ENCODE measurements around the gene PTGIS.
"Not testable (repeated sequence)": the region's sequence is repeated elsewhere in the genome, so short reads cannot be mapped to it uniquely, and the experiment has no call there.

Gene PTGIS

DNA sequence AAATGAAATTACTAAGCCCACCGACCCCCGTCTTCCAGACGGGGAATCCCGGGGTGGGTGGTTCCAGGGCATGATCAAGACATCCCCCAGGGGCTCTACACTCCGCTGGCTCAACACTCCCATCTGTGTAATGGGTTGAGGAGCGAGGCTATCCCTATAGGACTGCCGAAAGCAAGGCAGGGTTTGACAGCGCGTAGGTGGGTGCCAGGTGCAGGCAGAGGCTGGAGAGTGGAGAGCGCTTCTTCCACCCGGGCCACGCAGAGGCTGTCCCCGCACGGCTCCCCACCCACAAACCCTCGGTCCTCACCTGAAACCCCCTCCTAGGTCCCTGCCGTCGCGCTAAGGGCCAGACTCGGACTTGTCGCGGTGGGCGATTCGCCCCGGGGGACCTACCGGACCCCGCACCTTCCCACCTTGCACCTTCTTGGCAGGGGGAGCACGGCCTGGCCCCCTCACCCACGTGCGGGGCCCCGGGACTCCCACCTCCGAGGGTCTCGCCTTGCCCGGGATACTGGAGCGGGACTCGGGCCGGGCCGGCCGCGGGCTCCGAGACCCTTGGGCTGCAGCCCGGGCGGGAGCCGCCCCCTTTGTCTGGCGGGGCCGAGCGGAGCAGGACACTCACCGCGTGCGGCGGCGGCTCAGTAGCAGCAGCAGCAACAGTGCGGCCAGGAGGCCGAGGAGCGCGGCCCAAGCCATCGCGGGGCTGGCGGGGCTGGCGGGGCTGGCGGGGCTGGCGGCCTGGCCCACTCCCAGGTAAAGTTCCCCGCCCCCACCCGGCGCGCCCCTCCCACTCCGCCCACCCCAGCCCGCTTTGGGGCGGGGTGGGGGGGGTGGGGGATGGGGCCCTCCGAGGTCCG lies at the start of gene PTGIS:
TSS of gene PTGIS (minus strand) at position 717 of the 857 bp plus-strand sequence. CDS start at position 696, 21 bp downstream.
- DNase-seq: no peak

DNA sequence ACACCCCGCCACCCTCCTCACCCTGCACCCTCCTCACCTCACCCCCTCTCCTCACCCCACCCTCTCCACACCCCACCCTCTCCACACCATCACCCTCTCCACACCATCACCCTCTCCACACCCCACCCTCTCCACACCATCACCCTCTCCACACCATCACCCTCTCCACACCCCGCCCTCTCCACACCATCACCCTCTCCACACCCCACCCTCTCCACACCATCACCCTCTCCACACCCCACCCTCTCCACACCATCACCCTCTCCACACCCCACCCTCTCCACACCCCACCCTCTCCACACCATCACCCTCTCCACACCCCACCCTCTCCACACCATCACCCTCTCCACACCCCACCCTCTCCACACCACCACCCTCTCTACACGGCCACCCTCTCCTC lies 49.5 kb upstream of the PTGIS start:
- DNase-seq: not testable (repeated sequence)

DNA sequence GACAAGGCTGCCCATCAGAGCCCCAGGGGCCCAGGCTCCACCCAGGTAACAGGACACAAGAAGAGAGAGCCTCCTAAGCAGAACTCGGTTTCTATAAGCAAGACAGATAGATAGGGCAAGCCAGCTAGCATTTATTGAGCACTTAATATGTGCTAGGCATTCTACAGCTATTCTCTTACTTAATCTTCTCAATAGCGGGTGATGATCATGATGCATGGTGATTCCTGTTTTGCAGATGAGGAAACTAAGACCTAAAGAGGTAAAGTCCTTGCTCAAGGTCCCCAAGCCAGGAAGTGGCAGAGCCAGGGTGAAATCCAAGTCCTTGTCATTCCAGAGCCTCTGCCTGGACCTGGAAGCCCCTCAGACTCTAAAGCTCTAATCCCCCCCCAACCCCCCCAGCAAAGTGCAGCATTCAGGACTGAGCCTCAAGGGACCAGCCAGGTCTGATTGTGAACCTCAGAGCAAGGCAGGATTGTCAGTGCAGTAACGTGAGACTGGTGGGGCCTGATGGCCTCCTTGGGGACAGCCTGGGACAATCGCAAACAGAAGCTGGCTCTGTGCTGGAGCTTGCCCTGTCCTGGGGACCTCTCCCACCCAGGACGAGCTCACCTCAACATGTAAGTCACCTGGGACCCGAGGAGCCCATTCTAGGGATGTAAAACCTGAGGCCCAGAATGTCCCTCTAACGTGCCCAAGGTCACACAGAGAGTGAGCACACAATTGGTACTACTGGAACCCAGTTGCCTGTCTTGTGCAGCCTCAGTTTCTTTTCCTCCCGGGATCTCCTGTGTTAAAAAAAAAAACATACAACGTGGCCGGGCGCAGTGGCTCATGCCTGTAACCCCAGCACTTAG lies 48.4 kb upstream of the PTGIS start:
- no peak for DNase-seq

- DNase-seq: no peak
Measured at GRCh38 chr20:49615401-49616153, 47.6 kb upstream of the PTGIS start.

DNA sequence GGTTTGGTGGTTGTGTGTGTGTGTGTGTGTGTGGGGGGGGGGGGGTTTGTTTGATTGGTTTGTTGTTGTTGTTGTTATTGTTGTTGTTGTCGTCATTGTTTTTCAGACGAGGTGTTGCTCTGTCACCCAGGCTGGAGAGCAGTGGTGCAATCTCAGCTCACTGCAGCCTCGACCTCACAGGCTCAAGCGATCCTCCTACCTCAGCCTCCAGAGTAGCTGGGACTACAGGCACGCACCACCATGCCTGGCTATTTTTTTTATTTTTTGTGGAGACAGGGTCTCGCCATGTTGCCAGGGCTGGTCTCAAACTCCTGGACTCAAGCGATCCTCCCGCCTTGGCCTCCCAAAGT lies 47.1 kb upstream of the PTGIS start:
- DNase-seq: not testable (repeated sequence)

GRCh38 chr20:49614338-49615050 lies 46.6 kb upstream of the PTGIS start:
- DNase-seq: no peak

DNA sequence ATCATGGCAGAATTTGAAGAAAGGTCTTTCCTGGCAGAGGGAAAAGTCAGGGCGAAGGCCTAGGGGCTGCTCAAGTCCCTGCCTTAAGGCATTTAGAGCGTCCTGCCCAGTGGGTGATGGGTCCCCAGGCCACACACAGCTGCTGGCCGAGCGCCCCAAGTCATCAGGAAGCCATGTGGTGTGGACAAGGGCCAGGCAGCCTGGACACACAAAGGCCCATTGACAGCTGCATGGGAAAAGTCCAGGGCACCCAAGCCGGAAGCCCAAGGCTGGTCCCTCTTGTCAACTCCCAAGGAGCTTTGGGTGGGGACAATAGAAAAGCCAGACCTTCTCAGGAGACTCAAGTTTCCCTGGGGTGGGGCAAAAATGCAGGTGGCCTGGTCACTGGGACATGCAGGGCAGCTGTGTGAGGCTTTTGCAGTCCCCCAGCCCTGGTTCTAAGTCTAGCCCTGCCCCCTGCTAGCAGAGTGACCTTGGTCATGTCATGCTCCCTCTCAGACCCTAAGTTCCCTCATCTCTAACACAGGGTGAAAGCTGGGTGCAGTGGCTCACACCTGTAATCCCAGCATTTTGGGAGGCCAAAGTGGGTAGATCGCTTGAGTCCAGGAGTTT lies 44.3 kb upstream of the PTGIS start:
- no peak for DNase-seq

DNA sequence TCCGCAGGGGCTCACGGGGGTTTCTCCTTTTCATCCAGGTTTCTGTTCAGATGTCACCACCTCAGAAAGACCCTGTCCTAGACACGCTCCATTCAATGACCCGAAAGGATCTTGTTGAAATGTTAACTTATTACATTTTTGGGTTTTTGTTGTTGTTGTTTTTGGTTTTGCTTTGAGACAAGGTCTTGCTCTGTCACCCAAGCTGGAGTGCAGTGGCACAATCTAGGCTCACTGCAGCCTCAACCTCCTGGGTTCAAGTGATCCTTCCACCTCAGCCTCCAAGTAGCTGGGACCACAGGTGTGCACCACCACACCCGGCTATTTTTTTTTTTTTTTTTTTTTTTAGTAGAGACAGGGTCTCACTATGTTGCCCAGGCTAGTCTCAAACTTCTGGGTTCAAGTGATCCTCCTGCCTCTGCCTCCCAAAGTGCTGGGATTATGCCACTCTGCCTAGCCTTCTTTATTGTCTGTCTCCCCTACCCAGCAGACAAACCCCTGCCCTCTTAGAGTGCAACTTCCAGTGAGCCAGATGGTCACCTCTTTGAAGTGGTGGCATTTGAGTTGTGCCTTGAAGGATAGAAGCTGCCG lies 43.7 kb upstream of the PTGIS start:
- DNase-seq: not testable (repeated sequence)

GRCh38 chr20:49610691-49611538 lies 43.0 kb upstream of the PTGIS start:
- DNase-seq: no peak

DNA sequence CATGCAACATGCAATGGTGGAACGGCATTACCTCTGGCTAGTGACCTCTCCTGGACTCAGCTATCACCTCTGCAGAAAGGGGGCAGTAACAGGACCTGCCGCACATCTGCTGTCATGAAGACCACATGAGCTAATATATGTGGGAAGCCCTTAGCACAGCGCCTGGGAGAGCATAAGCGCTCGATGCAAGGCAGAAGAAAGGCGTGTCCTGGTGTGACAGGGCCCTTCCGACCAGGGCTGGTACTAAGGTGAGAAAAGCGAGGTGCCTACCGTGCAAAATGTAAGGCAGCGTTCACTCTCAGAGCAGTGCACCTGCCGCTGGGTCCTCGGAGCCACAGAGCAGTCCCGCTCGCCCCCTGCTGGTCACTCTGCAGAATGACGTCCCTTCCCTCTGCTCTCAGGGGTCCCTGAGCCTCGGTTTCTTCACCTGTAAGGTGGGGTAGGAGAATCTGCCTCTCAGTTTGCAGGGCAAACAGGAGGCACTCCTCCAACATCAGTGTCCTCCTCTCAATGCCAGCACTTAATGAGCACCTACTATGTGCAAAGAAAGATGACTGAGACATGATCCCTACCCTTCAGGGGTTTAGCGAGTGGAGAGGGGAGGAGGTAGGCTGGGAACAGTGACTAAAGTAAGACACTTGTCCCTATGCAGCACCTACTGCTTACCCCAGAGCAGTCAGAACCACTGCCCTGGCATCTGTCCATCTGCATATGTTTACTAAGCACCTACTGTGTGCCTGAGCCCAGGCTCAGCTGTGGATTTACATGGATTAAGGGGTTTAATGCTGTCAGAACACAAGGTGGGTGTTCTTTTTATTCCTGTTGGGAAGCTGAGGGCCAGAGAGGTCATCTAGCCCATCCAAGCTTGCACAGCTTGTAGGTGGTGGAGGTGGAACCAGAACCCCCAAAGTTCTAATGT lies 41.1 kb upstream of the PTGIS start:
- no peak for DNase-seq

GRCh38 chr20:49607568-49607967 lies 39.6 kb upstream of the PTGIS start:
- DNase-seq: no peak

DNA sequence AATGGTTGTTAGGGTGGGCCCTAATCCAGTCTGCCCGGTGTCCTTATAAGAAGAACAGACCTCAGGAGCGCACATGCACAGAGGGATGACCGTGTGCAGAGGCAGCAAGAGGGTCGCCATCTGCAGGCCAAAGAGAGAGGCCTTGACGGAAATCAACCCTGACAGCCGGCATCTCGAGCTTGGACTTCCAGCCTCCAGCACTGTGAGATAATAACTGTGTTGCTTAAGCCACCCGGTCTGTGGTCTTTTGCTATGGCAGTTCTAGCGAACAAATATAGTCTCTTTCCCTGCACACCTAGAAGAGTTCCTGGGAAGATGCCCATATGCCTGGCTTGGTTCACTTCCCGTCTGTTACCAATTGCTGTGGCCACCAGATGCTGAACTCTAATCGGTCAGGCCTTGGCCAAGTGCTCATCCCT lies 35.3 kb upstream of the PTGIS start:
- DNase-seq: no peak

DNA sequence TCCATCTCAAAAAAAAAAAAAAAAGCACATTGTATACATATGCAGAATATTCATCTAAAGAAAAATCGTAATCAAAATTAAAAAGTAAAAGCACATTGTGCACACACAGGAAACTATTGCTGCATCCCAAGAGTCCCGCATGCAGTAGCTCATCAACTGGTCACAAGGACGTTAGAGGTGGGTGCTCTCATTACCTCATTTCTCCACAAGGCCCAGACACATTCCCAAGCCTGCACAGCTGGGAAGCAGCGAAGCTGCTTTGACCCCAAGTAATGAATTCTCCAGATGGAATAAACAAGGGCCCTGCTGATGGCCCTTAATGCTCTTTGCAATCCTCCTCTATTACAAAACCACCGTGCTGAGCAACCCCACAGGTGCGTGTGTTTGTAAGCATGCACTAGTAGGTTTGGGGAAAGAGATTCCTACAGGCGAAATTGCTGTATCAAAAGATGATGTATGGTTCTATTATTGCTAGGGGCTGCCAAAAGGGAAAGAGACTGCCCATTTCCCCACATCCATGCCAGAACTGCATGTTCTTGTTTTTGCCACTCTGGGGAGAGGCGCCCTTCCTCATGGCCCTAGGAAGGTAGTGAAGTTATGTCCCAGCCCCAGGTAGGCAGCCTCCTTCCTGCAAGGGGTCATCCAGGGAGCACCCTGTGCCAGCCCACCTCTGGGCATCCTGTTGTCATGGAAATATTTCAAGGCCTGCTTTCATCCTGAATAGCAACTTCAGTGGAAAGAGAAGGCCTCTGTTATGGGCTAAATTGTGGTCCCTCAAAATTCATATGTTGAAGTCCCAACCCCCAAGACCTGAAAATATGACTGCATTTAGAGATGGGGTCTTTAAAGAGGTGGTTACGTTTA lies 34.6 kb upstream of the PTGIS start:
- no peak for DNase-seq

DNA sequence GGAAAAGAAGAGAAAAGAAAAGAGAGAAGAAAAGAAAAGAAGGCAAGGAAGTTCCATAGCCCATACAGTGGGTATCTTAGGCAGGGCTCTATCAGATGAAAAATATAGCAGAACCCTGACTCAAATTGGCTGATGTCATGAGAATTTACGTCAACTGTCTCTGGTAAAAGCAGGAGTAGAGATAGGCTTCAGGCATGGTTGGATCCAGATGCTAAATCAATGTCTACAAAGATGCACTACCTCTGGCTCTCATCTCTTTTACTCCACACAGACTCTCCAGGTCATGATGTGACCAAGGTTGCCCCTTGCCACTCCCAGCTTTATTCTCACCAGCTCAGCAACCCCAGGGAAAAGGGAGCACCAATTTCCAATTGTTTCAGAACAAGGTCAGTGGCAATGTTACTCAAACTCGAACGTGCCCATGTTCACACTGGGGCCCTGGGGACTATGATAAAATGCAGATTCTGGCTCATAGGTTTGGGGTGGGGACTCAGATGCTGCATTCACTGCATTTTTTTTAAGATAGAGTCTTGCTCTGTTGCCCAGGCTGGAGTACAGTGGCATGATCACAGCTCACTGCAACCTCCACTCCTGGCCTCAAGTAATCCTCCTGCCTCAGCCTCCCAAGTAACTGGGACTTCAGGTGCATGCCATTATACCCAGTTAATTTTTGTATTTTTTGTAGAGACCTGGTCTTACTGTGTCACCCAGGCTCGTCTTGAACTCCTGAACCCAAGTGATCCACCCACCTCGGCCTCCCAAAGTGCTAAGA lies 33.4 kb upstream of the PTGIS start:
- DNase-seq: no peak

DNA sequence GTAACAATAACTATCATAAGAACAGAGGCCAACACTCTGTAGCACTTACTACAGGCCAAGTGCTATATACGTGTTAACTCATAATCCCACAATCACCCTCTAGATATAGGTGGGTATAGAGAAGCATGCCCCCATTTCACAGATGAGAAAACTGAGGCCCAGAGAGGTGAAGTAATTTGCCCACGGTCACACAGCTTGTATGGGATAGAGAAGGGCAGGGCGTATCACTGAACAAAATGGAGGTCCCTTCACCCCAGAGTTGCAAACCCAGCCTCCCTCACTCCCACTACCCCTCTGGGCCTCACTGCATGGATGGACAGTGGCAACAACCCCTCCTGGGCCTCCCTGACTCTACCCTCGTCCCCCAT lies 31.8 kb upstream of the PTGIS start:
- no peak for DNase-seq

GRCh38 chr20:49597825-49598395 lies 30.0 kb upstream of the PTGIS start:
- no peak for DNase-seq

GRCh38 chr20:49595811-49596561 lies 28.0 kb upstream of the PTGIS start:
- no peak for DNase-seq

All from NCI-H187 treated with DMSO at 0.1 percent for 48 hours (cell line).